H1 (cell line): ENCODE measurements around the gene PLEKHG3. TPM values are rescaled to one million over a fixed set of nuclear protein-coding genes. Genes with fewer than 3 reads are reported as not detected.

Experiments used
- CTCF ChIA-PET: fragments of 300-600 bp; sonication (Branson Sonifier 250); formaldehyde crosslinking; loops from one replicate; lab custom pipeline; 2021; ENCODE audit not compliant: partially characterized antibody; lab: Charles Lee
- POLR2A ChIA-PET: fragments of 300-600 bp; sonication (Branson Sonifier 250); formaldehyde crosslinking; loops from one replicate; lab custom pipeline; 2021; ENCODE audit warnings: inconsistent platforms; ENCODE audit not compliant: partially characterized antibody; lab: Charles Lee
- DNase-seq, 2 experiments: peaks; one replicate each; pipeline versions ENCODE4 v3.0.0 to v3.0.0-alpha.2; 2010 to 2022; ENCODE audit warnings: low spot score in 2 of 2, low read depth in 1 of 2, mixed read lengths in 1 of 2
- FAIRE-seq: peaks from 2 replicates; lab custom pipeline; 2011; peaks lifted over from hg19 to GRCh38; lab: Jason Lieb, UNC
- H2AFZ ChIP-seq: 2 replicates; pipeline ENCODE4 v1.8.1; 2012; ENCODE audit warnings: low read length, inconsistent platforms
- H2AK5ac ChIP-seq: 2 replicates; pipeline ENCODE4 v1.6.1; 2013; ENCODE audit warnings: low read depth, low read length
- H2BK120ac ChIP-seq: replicated peaks from 2 replicates; pipeline ENCODE3; 2013; ENCODE audit warnings: low read depth, low read length, inconsistent platforms
- H2BK12ac ChIP-seq: 2 replicates; pipeline ENCODE4 v1.6.1; 2013; ENCODE audit warnings: low read depth, low read length
- H2BK15ac ChIP-seq: 2 replicates; pipeline ENCODE4 v1.6.1; 2013; ENCODE audit warnings: low read length
- H2BK20ac ChIP-seq: 2 replicates; pipeline ENCODE4 v1.6.1; 2013; ENCODE audit warnings: low read length
- H2BK5ac ChIP-seq: 2 replicates; pipeline ENCODE4 v1.6.1; 2013; ENCODE audit warnings: low read depth, low read length
- H3K14ac ChIP-seq: 2 replicates; pipeline ENCODE4 v1.6.1; 2013; ENCODE audit warnings: inconsistent platforms; ENCODE audit not compliant: insufficient read length
- H3K18ac ChIP-seq: 2 replicates; pipeline ENCODE4 v1.6.1; 2013; ENCODE audit warnings: low read length; ENCODE audit errors: extremely low read depth
- H3K23ac ChIP-seq: 2 replicates; pipeline ENCODE4 v1.6.1; 2013; ENCODE audit warnings: inconsistent platforms; ENCODE audit not compliant: insufficient read length
- H3K23me2 ChIP-seq: 2 replicates; pipeline ENCODE4 v1.6.1; 2013; ENCODE audit warnings: low read depth, low read length
- H3K27ac ChIP-seq: 2 replicates; pipeline ENCODE4 v1.6.1; 2011; ENCODE audit warnings: low read depth, low read length, inconsistent platforms
- H3K27me3 ChIP-seq, 4 experiments: replicated peaks in 1 of 4; 1 replicate in 1 of 4; 2 replicates in 3 of 4; pipeline versions ENCODE4 v1.6.1 to v1.8.1; 2011 to 2013; ENCODE audit warnings: low read length in 3 of 4, mild to moderate bottlenecking in 3 of 4, inconsistent platforms in 2 of 4, mixed read lengths in 2 of 4, moderate library complexity in 1 of 4; ENCODE audit not compliant: control insufficient read depth in 3 of 4, insufficient read depth in 3 of 4; ENCODE audit errors: extremely low read depth in 1 of 4
- H3K36me3 ChIP-seq, 4 experiments: 2 replicates each; pipeline versions ENCODE4 v1.6.1 to v1.8.1; 2011 to 2013; ENCODE audit warnings: mild to moderate bottlenecking in 4 of 4, low read length in 3 of 4, moderate library complexity in 2 of 4, control low read depth in 1 of 4, inconsistent platforms in 1 of 4; ENCODE audit not compliant: insufficient read depth in 4 of 4, control insufficient read depth in 2 of 4
- H3K4ac ChIP-seq: replicated peaks from 2 replicates; pipeline ENCODE3; 2013; ENCODE audit warnings: low read length, low read depth, mixed read lengths, inconsistent platforms; ENCODE audit not compliant: insufficient read length
- H3K4me1 ChIP-seq, 4 experiments: replicated peaks in 1 of 4; 1 replicate in 1 of 4; 2 replicates in 3 of 4; pipeline versions ENCODE4 v1.6.1 to v1.8.1; 2011 to 2013; ENCODE audit warnings: low read length in 3 of 4, inconsistent platforms in 2 of 4, mixed read lengths in 1 of 4; ENCODE audit not compliant: insufficient read depth in 4 of 4, control insufficient read depth in 3 of 4
- H3K4me2 ChIP-seq, 2 experiments: 2 replicates each; pipeline versions ENCODE4 v1.6.1 to v1.8.1; 2011 to 2013; ENCODE audit warnings: low read depth in 2 of 2, low read length in 2 of 2, control low read depth in 1 of 2, inconsistent platforms in 1 of 2, mild to moderate bottlenecking in 1 of 2; ENCODE audit not compliant: insufficient read depth in 1 of 2
- H3K4me3 ChIP-seq, 4 experiments: fragments of 200-600, 300-600 bp in 1 of 4; sonication (generic), shearing (Covaris generic), sonication (Bioruptor Twin) in 1 of 4; 2 replicates each; pipeline versions ENCODE4 v1.5.1 to v1.8.1; 2011 to 2016; ENCODE audit warnings: low read length in 4 of 4, low read depth in 3 of 4, control low read depth in 2 of 4, inconsistent platforms in 2 of 4, mild to moderate bottlenecking in 2 of 4, mixed read lengths in 1 of 4, moderate library complexity in 1 of 4; ENCODE audit not compliant: insufficient read depth in 2 of 4; ENCODE audit errors: extremely low read depth in 1 of 4
- H3K56ac ChIP-seq: replicated peaks from 2 replicates; pipeline ENCODE3; 2013; ENCODE audit warnings: low read depth, mild to moderate bottlenecking, mixed read lengths, low read length, inconsistent platforms; ENCODE audit not compliant: insufficient read length
- H3K79me1 ChIP-seq: 2 replicates; pipeline ENCODE4 v1.6.1; 2013; ENCODE audit warnings: low read depth, low read length, control low read depth
- H3K79me2 ChIP-seq, 2 experiments: 2 replicates each; pipeline versions ENCODE4 v1.6.1 to v1.8.1; 2012 to 2013; ENCODE audit warnings: low read length in 2 of 2, mild to moderate bottlenecking in 2 of 2, inconsistent platforms in 1 of 2; ENCODE audit not compliant: insufficient read depth in 2 of 2, control insufficient read depth in 1 of 2
- H3K9ac ChIP-seq, 4 experiments: replicated peaks in 1 of 4; 1 replicate in 1 of 4; 2 replicates in 3 of 4; pipeline versions ENCODE4 v1.6.1 to v1.8.1; 2011 to 2013; ENCODE audit warnings: low read depth in 3 of 4, low read length in 3 of 4, control low read depth in 2 of 4, mild to moderate bottlenecking in 2 of 4, moderate library complexity in 2 of 4, inconsistent platforms in 1 of 4; ENCODE audit errors: extremely low read depth in 1 of 4
- H3K9me3 ChIP-seq, 2 experiments: 2 replicates each; pipeline versions ENCODE4 v1.6.1 to v1.8.1; 2012 to 2013; ENCODE audit warnings: mild to moderate bottlenecking in 2 of 2, moderate library complexity in 2 of 2, control low read depth in 1 of 2, inconsistent platforms in 1 of 2, low read depth in 1 of 2, low read length in 1 of 2, mixed read lengths in 1 of 2; ENCODE audit not compliant: insufficient read depth in 2 of 2
- H4K20me1 ChIP-seq, 2 experiments: replicated peaks in 1 of 2; 2 replicates each; pipeline versions ENCODE3 to v1.8.1; 2011 to 2013; ENCODE audit warnings: inconsistent platforms in 2 of 2, low read length in 2 of 2, mild to moderate bottlenecking in 1 of 2; ENCODE audit not compliant: insufficient read depth in 2 of 2, control insufficient read depth in 1 of 2
- H4K5ac ChIP-seq: 2 replicates; pipeline ENCODE4 v1.6.1; 2013; ENCODE audit warnings: low read length, low read depth, mixed read lengths, inconsistent platforms; ENCODE audit not compliant: insufficient read length
- H4K8ac ChIP-seq: 2 replicates; pipeline ENCODE4 v1.8.0; 2013; ENCODE audit warnings: mild to moderate bottlenecking, moderate library complexity, low read length, inconsistent platforms; ENCODE audit not compliant: insufficient read depth; ENCODE audit errors: extremely low read depth
- H4K91ac ChIP-seq: replicated peaks from 2 replicates; pipeline ENCODE3; 2013; ENCODE audit warnings: low read length, mixed read lengths, inconsistent platforms; ENCODE audit not compliant: insufficient read length
- BACH1 ChIP-seq: IDR thresholded peaks from 2 replicates; pipeline ENCODE4 v1.6.1; 2012; ENCODE audit warnings: low read length, improper control_type of control experiment
- POLR2A ChIP-seq, 2 experiments: IDR thresholded peaks; 1 replicate in 1 of 2; 2 replicates in 1 of 2; pipeline ENCODE4 v1.6.1; 2011; ENCODE audit warnings: low read depth in 2 of 2, low read length in 2 of 2, mild to moderate bottlenecking in 2 of 2; ENCODE audit errors: control extremely low read depth in 1 of 2
- POLR2AphosphoS5 ChIP-seq: IDR thresholded peaks from 2 replicates; pipeline ENCODE4 v1.6.1; 2011; ENCODE audit warnings: low read depth, low read length
- WGBS, 2 experiments: shearing (Covaris generic) in 1 of 2; methylation state at CpG; one replicate each; pipeline versions ENCODE4 v1.1.6 to v1.1.7; 2013 to 2015; ENCODE audit warnings: low lambda C conversion rate in 2 of 2, mixed read lengths in 2 of 2, inconsistent platforms in 1 of 2, low coverage in 1 of 2, missing lambda C conversion rate in 1 of 2; ENCODE audit not compliant: insufficient replicate concordance in 2 of 2, insufficient coverage in 1 of 2, insufficient read length in 1 of 2; ENCODE audit errors: extremely low coverage in 1 of 2, missing lambda C conversion rate in 1 of 2; 5-methylcytosine and 5-hydroxymethylcytosine counted together
- polyA plus RNA-seq, 7 experiments: library from polyadenylated mRNA; depleted of rRNA in 3 of 7; stranded (reverse) in 5 of 7; unstranded in 2 of 7; fragments of >200 nt in 5 of 7; fragments of 200-250 nt in 2 of 7; gene quantifications; 1 replicate in 5 of 7; 2 replicates in 1 of 7; 4 replicates in 1 of 7; pipeline versions ENCODE4 v1.2.1 to v1.2.3, GENCODE V29; 2011 to 2013; ENCODE audit warnings: missing spikeins in 2 of 7, mixed read lengths in 2 of 7
- total RNA-seq: library from RNA; stranded (reverse); fragmentation: NEBNext Ultra II Directional; extraction: Animal tissue kit (Norgen Biotek cat#: 25700); gene quantifications from 2 replicates; pipeline ENCODE4 v1.2.1, GENCODE V29; 2021

The PLEKHG3 gene
- total and polyA plus RNA-seq, 2 of the 8 experiments (the other 6 are each of a cell fraction or from before 2014, with no cell fraction given): 43.4 to 90.6 TPM

GRCh38 chr14:64753374-64753773 lies 49.1 kb downstream of the PLEKHG3 start:
- DNase-seq (no peak), FAIRE-seq (no peak)
- Histone ChIP-seq H4K91ac (no peak overlapping the region), H3K27ac (no peak overlapping the region), H3K23me2 (no peaks in the 10 kb centered on the region), H3K56ac (no peak overlapping the region), H2BK5ac (no peak overlapping the region), H2AFZ (no peak overlapping the region), H3K27me3 (no peaks in the 10 kb centered on the region; a peak in 1 of 7 replicates), H3K14ac (no peak overlapping the region), H3K36me3 (peaks cover 0 to 10% (median 1%) of the 10 kb centered on the region in 4 experiments; a peak in 4 of 8 replicates), H2BK12ac (no peak overlapping the region), H3K18ac (no peak overlapping the region), H3K23ac (no peak overlapping the region), H4K5ac (no peak overlapping the region), H2AK5ac (no peak overlapping the region), H2BK20ac (no peak overlapping the region), H3K4me3 (no peak overlapping the region), H4K8ac (no peak overlapping the region), H2BK15ac (no peak overlapping the region), H3K4ac (no peak overlapping the region), H2BK120ac (no peak overlapping the region), H3K4me1 (peaks cover 0 to 8% (median 4%) of the 10 kb centered on the region in 4 experiments; a peak in 6 of 7 replicates), H4K20me1 (peaks cover 0 to under 1% of the 10 kb centered on the region in 2 experiments), H3K9ac (no peak overlapping the region), H3K79me2 (no peaks in the 10 kb centered on the region), H3K79me1 (no peaks in the 10 kb centered on the region), H3K9me3 (no peaks in the 10 kb centered on the region), H3K4me2 (no peak overlapping the region)
- 93% methylated on average over 13 of the region's 13 CpGs; no CpG with 5 or more reads in 1 of the 2 experiments for WGBS, 2 experiments
- CTCF ChIA-PET: interaction anchor here (1.1 to 2.0 kb wide), 5 partner anchors 9 to 129 kb away, joined by 3 to 6 read pairs (median 3); no protein-coding TSS in a partner anchor
- POLR2A ChIA-PET: interaction anchor here (0.6 to 2.5 kb wide), 5 partner anchors 10 to 87 kb away, joined by 3 to 7 read pairs (median 4); partner anchors contain the start of gene PLEKHG3
- TF ChIP-seq BACH1: no peak
- peak in 1 of 2 experiments; percentile 66; a peak in 2 of 3 replicates for TF ChIP-seq POLR2A (IDR thresholded peaks at IDR 0.05; ENCODE audit: control extremely low read depth in 1 of 2, low read depth in 2 of 2, low read length in 2 of 2)
- peak; percentile 52; the same call in 1 of the 2 replicates for TF ChIP-seq POLR2AphosphoS5
